GM10847 (cell line): ENCODE measurements around the gene LDLRAD4.

Source experiments
- POLR2A ChIP-seq: IDR thresholded peaks from 2 replicates; pipeline ENCODE4 v1.6.1; 2011; ENCODE audit not compliant: insufficient read length; ENCODE audit errors: extremely low read depth

LDLRAD4 gene

GRCh38 chr18:13474907-13475545 is 256.5 kb downstream of the LDLRAD4 start:
- no peak for TF ChIP-seq POLR2A

GRCh38 chr18:13477147-13477683 is 258.7 kb downstream of the LDLRAD4 start:
- no peak for TF ChIP-seq POLR2A

- no peak for TF ChIP-seq POLR2A
Measured at GRCh38 chr18:13480571-13481255, 262.2 kb downstream of the LDLRAD4 start.

DNA sequence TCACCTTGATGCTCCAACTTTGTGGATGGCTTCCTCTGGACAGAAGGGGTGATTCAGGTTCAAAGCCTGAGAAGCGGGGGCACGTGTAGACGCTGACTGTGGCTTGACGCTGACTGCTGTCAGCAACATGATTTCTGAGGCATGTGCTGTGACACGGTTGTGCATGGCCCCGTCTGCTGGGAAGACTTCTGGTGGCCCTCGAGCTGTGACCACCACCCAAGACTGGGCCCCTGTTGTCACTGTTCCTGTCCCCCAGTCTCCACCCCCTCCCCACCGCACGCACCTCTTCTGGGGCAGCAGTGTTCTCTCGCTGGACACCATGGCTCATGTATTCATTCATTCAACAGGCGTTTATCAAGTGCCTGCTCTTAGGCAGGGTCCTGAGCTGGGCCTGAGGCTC is 262.8 kb downstream of the LDLRAD4 start:
- TF ChIP-seq POLR2A = no peak

DNA sequence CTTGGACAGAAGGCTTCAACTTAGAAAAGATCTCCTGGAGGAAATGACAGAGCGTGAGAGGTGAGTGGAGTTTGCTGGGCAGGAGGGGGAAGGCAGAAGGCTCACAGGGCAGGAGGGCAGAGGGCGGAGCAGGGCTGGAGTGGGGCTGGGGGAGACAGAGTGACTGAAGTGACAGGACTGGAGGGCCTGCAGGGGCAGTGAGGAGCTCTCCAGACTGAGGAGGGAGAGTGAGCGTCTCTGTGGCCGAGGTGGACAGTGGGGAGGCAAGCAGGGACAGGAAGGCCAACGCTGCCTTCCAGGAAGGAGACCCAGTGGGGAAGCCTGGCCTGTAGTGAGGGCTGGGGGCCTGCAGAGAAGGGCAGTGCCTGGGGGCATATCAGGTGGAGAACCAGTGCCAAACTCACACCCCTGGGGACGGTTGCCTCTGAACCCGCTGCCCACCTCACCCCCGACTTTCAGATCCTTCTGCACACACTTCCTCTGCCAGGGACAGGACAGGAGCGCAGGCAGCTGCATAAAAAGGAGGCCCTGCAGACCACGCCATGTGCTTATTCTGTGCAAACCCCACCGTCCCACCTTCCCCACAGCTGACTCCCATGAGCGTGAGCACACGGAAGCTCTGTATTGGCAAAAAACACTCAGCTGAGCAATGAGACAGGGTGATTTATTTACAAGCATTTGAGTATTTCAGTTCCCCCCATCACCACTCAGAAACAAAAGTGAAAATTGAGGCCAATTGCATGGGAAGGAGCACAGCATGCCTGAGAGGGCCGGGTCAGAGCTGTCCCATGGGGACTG is 263.5 kb downstream of the LDLRAD4 start:
- TF ChIP-seq POLR2A = no peak

- TF ChIP-seq POLR2A = no peak
Measured at GRCh38 chr18:13482618-13482945, 264.0 kb downstream of the LDLRAD4 start.

- no peak for TF ChIP-seq POLR2A
Measured at GRCh38 chr18:13483316-13484270, 265.0 kb downstream of the LDLRAD4 start.

DNA sequence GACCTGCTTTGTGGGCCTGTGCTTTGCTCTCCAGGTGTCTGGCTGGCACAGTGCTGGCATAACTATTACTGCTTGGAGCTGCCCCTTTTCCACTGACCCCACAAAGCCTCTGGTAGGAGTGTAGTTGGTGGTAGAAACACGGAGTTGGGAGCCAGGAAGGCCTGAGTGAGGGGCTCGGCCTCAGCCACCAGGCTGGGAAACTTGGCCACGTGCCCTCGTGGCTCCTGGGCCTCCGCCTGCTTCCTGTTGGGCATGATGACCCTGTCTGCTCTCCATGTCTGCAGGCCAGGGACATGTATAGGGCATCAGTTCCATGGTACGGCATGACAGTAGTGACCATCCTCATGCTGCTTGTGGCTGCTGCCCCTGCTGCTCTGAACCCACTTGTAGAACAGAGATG is 266.6 kb downstream of the LDLRAD4 start:
- TF ChIP-seq POLR2A = no peak

DNA sequence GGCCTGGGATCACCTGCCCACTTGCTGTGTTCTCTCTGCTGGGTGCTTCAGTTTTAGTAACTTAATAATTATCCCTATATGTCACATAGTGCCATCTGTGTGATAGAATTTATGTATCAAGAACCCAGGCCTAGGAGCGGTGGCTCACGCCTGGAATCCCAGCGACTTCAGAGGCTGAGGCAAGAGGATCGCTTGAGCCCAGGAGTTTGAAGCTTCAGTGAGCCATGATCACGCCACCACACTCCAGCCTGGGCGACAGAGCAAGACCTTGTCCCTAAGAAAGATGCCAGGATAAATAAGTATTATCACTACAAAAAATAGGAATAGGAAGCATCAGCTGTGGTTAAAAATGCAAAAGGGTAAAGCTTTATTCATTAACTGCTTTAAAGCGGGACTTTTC is 267.0 kb downstream of the LDLRAD4 start:
- no peak for TF ChIP-seq POLR2A

- no peak for TF ChIP-seq POLR2A
Measured at GRCh38 chr18:13486284-13486683, 267.7 kb downstream of the LDLRAD4 start.

DNA sequence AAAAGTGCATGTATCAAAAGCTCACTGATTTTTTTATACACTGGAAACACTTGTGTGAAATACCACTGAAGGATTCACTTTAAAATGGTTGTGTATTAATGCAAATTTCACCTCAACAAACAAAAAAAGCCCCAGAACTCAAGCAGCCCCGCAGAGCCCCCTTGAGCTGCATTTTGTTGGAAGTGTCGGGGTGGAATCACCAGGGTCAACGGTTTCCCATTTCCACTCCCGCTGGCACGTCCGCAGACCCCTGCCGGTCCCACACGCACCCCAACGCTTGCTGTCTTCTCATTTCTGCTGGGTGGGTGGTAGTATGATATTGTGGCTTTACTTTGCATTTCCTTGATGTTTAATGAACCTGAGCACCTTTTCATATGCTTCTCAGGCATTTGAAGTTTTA is 268.1 kb downstream of the LDLRAD4 start:
- TF ChIP-seq POLR2A = no peak

- TF ChIP-seq POLR2A = no peak
Measured at GRCh38 chr18:13487237-13487636, 268.7 kb downstream of the LDLRAD4 start.

- TF ChIP-seq POLR2A = no peak
Measured at GRCh38 chr18:13488281-13488929, 269.8 kb downstream of the LDLRAD4 start.

DNA sequence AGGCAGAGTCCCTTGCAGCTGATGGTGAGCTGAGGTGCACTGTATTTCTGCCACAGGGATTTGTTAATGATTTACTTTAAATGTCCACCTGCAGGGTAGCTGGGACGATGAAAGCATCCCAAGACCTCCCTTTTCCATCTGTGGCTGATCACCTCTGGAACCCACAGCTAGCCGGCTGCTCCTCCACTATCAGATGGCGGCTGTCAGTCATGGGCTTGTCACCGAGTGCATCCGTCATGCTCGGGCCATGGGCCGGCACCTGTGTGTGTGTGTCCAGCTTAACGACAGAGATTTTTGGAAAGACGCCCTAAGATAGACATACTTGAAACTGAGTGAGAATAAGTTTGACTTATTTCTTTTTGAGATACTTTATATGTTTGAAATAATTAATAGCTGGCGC is 272.6 kb downstream of the LDLRAD4 start:
- TF ChIP-seq POLR2A = no peak
